ENCODE data around the gene FN3K.
A peak's percentile ranks its signal among the peaks of the same experiment; 100 is the strongest.
"Not testable (repeated sequence)": the region's sequence is repeated elsewhere in the genome, so short reads cannot be mapped to it uniquely, and the experiment has no call there.

FN3K gene

GRCh38 chr17:82775001-82775823, 39.8 kb downstream of the FN3K start:
- DNase-seq (ENCODE audit: low read depth in 2 of 2), result peak in 1 of 2 donors; percentile 17

DNA sequence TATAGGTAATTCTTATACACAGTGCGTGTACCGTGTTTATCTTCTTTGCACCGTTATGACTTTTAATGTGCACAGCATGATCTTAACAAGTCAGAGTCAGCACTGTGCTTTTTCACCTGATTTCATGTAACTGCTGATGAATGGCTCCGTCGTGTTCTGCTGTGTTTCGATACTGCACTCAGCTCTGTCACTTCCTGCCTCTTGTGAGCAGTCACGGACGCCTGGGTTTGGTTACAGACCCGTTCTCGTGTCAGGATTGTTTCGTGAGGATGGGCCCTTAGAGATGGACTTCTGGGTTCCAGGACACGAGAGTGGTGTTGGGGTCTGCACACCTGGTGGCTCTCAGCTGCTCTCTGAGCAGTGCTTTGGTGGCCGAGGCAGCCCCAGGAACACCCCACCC, 41.0 kb downstream of the FN3K start:
- DNase-seq (ENCODE audit: low read depth in 2 of 2), result no peak

DNA sequence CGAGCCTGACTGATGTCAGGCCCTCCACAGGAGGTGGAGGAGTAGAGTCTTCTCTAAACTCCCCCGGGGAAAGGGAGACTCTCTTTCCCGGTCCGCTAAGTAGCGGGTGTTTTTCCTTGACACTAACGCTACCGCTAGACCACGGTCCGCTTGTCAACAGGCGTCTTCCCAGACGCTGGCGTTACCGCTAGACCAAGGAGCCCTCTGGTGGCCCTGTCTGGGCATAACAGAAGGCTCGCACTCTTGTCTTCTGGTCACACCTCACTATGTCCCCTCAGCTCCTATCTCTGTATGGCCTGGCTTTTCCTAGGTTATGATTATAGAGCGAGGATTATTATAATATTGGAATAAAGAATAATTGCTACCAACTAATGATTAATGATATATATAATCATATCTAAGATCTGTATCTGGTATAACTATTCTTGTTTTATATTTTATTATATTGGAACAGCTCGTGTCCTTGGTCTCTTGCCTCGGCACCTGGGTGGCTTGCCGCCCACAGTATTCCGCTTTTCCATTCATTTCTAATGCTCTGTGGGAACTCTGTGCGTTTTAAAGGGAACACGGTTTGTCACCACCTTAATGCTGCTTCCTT, 42.5 kb downstream of the FN3K start:
- not testable (repeated sequence) for DNase-seq (ENCODE audit: low read depth in 2 of 2)

DNA sequence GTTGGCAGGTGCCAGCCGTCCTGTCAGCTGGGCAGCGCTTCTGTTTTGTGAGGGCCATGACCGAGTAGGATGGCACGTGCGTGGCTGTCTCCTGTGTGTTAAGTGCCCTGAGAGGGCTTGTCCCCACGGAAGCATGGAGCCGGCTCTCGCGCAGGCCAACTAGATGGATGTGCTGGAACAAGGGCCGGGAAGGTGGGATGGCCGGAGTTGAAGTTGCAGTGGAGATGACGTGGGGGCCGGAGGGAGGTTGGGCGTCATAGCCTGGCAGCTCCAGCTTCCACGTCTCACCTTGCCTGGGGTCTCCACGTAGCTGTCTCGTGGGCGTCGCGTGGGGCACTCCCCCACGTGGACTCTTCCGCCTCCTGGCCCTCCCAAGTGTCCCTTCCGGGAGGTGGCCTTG, 44.1 kb downstream of the FN3K start:
- no peak for DNase-seq (ENCODE audit: low read depth in 2 of 2)

GRCh38 chr17:82780195-82780594, 44.8 kb downstream of the FN3K start:
- no peak for DNase-seq (ENCODE audit: low read depth in 2 of 2)

- no peak for DNase-seq (ENCODE audit: low read depth in 2 of 2)
Observed at GRCh38 chr17:82780971-82781893, 45.8 kb downstream of the FN3K start.

- peak; percentile 62 to 71 for DNase-seq (ENCODE audit: low read depth in 2 of 2)
Observed at GRCh38 chr17:82781894-82782274, 46.5 kb downstream of the FN3K start.

GRCh38 chr17:82782657-82783207, 47.3 kb downstream of the FN3K start:
- no peak for DNase-seq (ENCODE audit: low read depth in 2 of 2)

DNA sequence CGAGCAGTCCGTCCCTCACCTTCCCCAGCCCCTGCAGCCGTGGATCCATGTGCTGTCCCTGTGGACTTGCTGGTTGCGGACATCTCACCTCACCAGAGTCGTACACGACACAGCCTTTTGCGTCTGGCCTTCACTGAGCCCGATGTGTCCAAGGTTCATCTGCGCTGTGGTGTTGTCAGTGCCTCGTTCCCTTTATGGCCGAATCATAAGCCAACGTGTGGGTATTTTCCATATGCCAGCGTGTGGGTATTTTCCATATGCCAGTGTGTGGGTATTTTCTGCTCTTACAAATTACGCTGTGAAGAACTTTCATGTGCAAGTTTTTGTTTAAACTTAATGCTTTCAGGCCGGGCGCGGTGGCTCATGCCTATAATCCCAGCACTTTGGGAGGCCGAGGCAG, 48.1 kb downstream of the FN3K start:
- no peak for DNase-seq (ENCODE audit: low read depth in 2 of 2)

- not testable (repeated sequence) for DNase-seq (ENCODE audit: low read depth in 2 of 2)
Observed at GRCh38 chr17:82785581-82785980, 50.2 kb downstream of the FN3K start.

DNA sequence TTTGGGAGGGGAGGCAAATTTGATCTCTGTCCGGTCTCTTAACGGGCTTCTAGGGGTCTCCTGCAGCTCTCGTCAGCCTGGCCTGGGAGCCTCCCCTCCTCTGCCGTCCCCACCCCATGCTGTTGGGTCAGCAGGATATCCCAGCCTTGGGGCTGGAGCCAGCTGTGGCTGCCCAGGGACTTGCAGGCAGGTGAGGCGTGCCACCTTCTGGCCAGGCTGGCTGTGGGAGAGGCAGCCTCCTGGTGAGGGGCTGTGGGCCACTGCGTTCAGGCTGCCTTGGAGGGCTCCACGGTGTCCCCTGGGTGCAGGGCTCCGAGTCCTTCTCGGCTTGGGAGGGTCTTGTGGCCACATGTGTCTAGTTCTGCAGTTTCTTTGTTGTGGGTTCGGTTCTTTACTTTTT, 51.0 kb downstream of the FN3K start:
- no peak for DNase-seq (ENCODE audit: low read depth in 2 of 2)

- no peak for DNase-seq (ENCODE audit: low read depth in 2 of 2)
Observed at GRCh38 chr17:82787081-82787848, 51.9 kb downstream of the FN3K start.

DNA sequence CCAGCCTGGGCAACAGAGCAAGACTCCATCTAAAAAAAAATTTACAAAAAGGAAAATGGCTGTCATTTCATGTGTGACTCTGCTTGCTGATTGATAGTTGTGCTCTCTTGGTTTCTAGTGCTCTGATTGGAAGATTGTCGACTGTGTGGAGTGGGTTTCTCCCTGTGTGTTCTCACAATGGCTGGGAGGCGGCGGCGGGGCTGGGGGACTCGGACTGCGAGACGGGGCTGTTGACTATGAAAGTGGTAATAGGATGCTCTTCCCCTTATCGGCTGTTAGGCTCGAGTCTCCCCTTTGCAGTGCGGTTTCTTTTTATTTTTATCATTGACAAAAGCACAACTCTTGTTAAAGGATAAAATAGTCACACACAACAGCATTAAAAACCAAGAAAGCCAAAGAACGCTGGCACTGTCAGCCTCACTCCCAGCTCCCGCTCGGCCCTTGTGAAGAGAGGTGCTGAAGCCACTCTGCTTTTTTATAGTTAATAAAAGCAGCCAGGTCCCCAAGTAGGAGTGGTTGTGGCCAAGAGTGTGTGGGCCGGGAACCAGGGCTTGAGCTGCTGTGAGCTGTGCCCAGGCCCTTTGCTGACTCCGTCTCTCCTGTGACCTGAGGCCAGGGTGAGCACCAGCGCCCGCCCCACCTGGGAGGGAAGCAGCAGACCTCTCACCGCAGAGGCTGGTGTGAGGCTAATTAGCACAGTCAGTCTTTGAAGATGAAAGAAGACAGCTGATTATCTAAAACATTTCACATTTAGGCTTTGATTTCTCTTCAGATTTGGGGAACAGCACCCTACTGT, 53.0 kb downstream of the FN3K start:
- no peak for DNase-seq (ENCODE audit: low read depth in 2 of 2)

DNA sequence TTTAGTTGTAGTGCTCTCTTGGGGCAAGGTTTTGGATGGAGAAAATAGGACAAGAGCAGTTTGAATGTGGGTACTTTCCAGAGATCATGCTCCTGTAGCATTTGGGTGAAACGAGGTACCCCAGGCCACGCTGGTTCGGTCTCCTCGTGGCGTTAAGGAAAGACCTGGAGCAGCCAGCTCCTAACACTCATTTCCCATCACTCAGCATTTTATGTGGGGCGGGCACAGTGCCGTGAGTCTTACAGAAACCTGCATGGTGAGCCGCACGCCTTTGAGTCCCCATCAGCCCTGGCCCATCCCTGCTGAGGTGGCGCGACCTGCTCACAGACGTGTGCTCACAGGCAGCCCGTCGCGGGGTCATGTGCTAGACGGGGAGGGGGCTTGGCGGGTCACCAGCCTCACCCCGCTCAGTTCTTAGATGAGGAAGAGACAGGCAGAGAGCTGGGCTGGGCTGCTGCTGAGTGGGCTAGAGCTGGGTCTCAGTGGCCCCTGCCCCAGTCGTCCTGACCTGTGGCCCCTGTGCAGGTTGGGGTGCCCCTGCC, 53.7 kb downstream of the FN3K start:
- DNase-seq (ENCODE audit: low read depth in 2 of 2), result no peak

GRCh38 chr17:82789806-82790205, 54.4 kb downstream of the FN3K start:
- DNase-seq (ENCODE audit: low read depth in 2 of 2), result no peak

DNA sequence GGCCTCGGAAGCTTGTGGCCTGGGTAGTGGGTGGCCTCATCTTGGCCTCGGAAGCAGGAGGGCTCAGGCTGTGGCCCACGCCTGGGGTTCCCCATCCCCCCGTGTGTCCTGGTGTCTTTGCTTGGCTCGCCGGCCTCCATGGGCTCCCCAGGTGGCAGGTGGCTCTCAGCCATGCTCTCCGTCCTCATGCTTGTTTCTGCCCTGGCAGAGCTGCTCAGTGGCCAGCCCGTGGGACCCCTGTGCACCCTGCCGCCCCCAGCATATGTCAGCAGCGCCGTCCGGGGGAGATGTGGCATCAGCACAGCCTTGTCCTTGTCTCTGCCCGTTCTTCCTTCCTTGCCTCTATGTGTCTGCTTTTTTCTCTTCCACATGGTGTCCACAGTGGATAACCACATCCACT, 55.0 kb downstream of the FN3K start:
- no peak for DNase-seq (ENCODE audit: low read depth in 2 of 2)

DNA sequence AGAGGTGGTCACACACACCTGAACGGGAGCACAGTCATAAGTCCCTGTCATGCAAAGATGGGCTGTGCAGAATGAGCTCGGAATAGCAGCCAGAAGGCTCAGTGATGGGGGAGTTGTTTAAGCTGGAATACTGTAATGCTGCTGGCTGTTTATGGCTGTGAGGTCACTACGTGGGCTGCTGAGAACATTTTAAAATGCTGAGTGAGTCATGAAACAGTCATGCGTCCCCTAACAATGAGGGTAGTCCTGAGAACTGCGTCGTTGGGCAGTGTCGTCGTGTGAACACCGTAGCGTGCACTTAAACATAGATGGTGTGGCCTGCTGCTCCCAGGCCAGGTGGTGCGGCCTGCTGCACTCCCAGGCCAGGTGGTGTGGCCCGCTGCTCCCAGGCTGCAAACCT, 56.1 kb downstream of the FN3K start:
- DNase-seq (ENCODE audit: low read depth in 2 of 2), result no peak

GRCh38 chr17:82793974-82794630, 58.7 kb downstream of the FN3K start:
- DNase-seq (ENCODE audit: low read depth in 2 of 2), result no peak

GRCh38 chr17:82794781-82795482, 59.5 kb downstream of the FN3K start:
- no peak for DNase-seq (ENCODE audit: low read depth in 2 of 2)

All from activated CD4-positive, alpha-beta T cell treated with anti-CD3 and anti-CD28 coated beads for 24 hours (primary cell).